ENCODE data around the gene HSD17B1.

- TF ChIP-seq POLR2AphosphoS5 (IDR thresholded peaks at IDR 0.05; ENCODE audit: low read depth, low read length) (no peak), POLR2A (IDR thresholded peaks at IDR 0.05; ENCODE audit: low read depth, low read length) (no peak)
Observed at GRCh38 chr17:42553161-42553818, 567 bp downstream of the HSD17B1 start.
